Neural cell (in vitro differentiated cells): Measurements from ENCODE around the gene L3MBTL1.

Source experiments
- CTCF ChIP-seq: fragments of 450-650 bp; IDR thresholded peaks from 2 replicates; pipeline ENCODE4 v1.5.1; 2014; ENCODE audit warnings: antibody characterized with exemption, mild to moderate bottlenecking, moderate library complexity; ENCODE audit not compliant: poor library complexity, severe bottlenecking
- EP300 ChIP-seq: fragments of 450-650 bp; conservative IDR thresholded peaks from 2 replicates; pipeline ENCODE4 v1.6.1; 2014; ENCODE audit warnings: antibody characterized with exemption, mild to moderate bottlenecking, moderate library complexity; ENCODE audit not compliant: poor library complexity, severe bottlenecking
- EZH2 ChIP-seq: fragments of 200-600, 300-800 bp; shearing (Covaris generic), sonication (generic); IDR thresholded peaks from 2 replicates; pipeline ENCODE4 v1.6.1; 2014; ENCODE audit warnings: antibody characterized with exemption, low read length, borderline replicate concordance, mild to moderate bottlenecking; ENCODE audit not compliant: insufficient read depth, poor library complexity, severe bottlenecking
- MXI1 ChIP-seq: fragments of 450-650 bp; conservative IDR thresholded peaks from 2 replicates; pipeline ENCODE4 v1.6.1; 2014; ENCODE audit warnings: antibody characterized with exemption, mild to moderate bottlenecking; ENCODE audit not compliant: poor library complexity, severe bottlenecking
- POLR2AphosphoS5 ChIP-seq: IDR thresholded peaks from 2 replicates; pipeline ENCODE4 v1.6.1; 2012
- REST ChIP-seq: IDR thresholded peaks from 2 replicates; pipeline ENCODE4 v1.6.1; 2012; ENCODE audit warnings: borderline replicate concordance
- SMC3 ChIP-seq: fragments of 450-650 bp; conservative IDR thresholded peaks from 2 replicates; pipeline ENCODE4 v1.6.1; 2014; ENCODE audit warnings: antibody characterized with exemption, mild to moderate bottlenecking, moderate library complexity; ENCODE audit not compliant: poor library complexity
- TAF1 ChIP-seq: IDR thresholded peaks from 2 replicates; pipeline ENCODE4 v1.6.1; 2012; ENCODE audit warnings: low read depth

GRCh38 chr20:43535370-43536004, 28.0 kb downstream of the L3MBTL1 start:
- TF ChIP-seq CTCF (no peak), MXI1 (no peak), REST (no peak), TAF1 (no peak), EZH2 (no peak), EP300 (no peak), SMC3 (no peak), POLR2AphosphoS5 (no peak)
